ENCODE results near the gene FERMT1. TPM values are rescaled to one million over a fixed set of nuclear protein-coding genes. Genes with fewer than 3 reads are reported as not detected.
"Not testable (repeated sequence)": the region's sequence is repeated elsewhere in the genome, so short reads cannot be mapped to it uniquely, and the experiment has no call there.

Gene FERMT1
- total and polyA plus RNA-seq, 2 experiments from 2014 or later: 16.2 to 18.3 TPM

GRCh38 chr20:6034134-6034969, 88.5 kb downstream of the FERMT1 start:
- no peak overlapping the region for H3K27ac Mint-ChIP-seq
- ATAC-seq (no peak), DNase-seq (ENCODE audit: low spot score) (no peak)
- Histone ChIP-seq H3K79me2 (replicated peaks; ENCODE audit: insufficient read depth) (no peaks in the 10 kb centered on the region; the same call in 1 of the 2 replicates), H3K4me3 (no peak overlapping the region), H3K4me2 (no peak overlapping the region), H3K27me3 (ENCODE audit: insufficient read depth) (no peaks in the 10 kb centered on the region), H2AFZ (no peak overlapping the region), H3K4me1 (ENCODE audit: insufficient read depth) (peaks cover 7% of the 10 kb centered on the region), H3K36me3 (ENCODE audit: insufficient read depth) (peaks cover 17% of the 10 kb centered on the region), H3K27ac (ENCODE audit: low read depth) (no peak overlapping the region), H3K9me2 (ENCODE audit: insufficient read depth) (no peaks in the 10 kb centered on the region), H3F3A (replicated peaks; ENCODE audit: low read depth) (no peaks in the 10 kb centered on the region), H4K20me1 (replicated peaks; ENCODE audit: insufficient read depth) (peaks cover 23% of the 10 kb centered on the region)
- TF ChIP-seq POLR2AphosphoS5 (IDR thresholded peaks at IDR 0.05; ENCODE audit: low read depth) (no peak), EZH2phosphoT487 (IDR thresholded peaks at IDR 0.05; ENCODE audit: unreplicated experiment) (no peak)
- no peak overlapping the region for H3K4me3 Mint-ChIP-seq
- H3K4me1 Mint-ChIP-seq: peaks cover 3% of the 10 kb centered on the region; the same call in 1 of the 3 replicates
- no peaks in the 10 kb centered on the region for H3K9me3 Mint-ChIP-seq
- no peaks in the 10 kb centered on the region for H3K27me3 Mint-ChIP-seq (ENCODE audit: insufficient read depth, low read depth, poor library complexity)
- H3K36me3 Mint-ChIP-seq (ENCODE audit: low read depth): peaks cover 23% of the 10 kb centered on the region

DNA sequence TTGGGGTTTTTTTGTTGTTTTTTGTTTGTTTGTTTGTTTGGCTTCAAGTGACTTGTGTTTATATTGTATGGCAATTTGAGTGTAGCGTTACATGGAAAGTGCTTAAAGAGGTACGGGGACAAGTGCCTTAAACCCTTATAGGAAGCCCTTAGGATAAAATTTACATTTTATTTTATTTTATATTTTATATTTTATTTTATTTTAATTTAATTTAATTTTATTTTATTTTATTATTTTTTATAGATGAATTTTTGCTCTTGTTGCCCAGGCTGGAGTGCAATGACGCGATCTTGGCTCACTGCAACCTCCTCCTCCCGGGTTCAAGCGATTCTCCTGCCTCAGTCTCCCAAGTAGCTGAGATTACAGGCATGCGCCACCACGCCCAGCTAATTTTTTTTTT, 89.9 kb downstream of the FERMT1 start:
- not testable (repeated sequence) for H2AFZ ChIP-seq; ATAC-seq; H3K27me3 Mint-ChIP-seq (ENCODE audit: insufficient read depth, low read depth, poor library complexity); H3K27me3 ChIP-seq (ENCODE audit: insufficient read depth); H3F3A ChIP-seq (replicated peaks; ENCODE audit: low read depth); H3K4me1 Mint-ChIP-seq; H3K4me3 ChIP-seq; H3K4me2 ChIP-seq; H3K4me1 ChIP-seq (ENCODE audit: insufficient read depth); H3K27ac Mint-ChIP-seq; H3K79me2 ChIP-seq (replicated peaks; ENCODE audit: insufficient read depth); DNase-seq (ENCODE audit: low spot score); H3K4me3 Mint-ChIP-seq; H3K27ac ChIP-seq (ENCODE audit: low read depth); H3K9me2 ChIP-seq (ENCODE audit: insufficient read depth); H3K9me3 Mint-ChIP-seq
- peaks cover 23% of the 10 kb centered on the region for H3K36me3 Mint-ChIP-seq (ENCODE audit: low read depth)
- peaks cover 21% of the 10 kb centered on the region for H4K20me1 ChIP-seq (replicated peaks; ENCODE audit: insufficient read depth)
- peaks cover 17% of the 10 kb centered on the region for H3K36me3 ChIP-seq (ENCODE audit: insufficient read depth)

DNA sequence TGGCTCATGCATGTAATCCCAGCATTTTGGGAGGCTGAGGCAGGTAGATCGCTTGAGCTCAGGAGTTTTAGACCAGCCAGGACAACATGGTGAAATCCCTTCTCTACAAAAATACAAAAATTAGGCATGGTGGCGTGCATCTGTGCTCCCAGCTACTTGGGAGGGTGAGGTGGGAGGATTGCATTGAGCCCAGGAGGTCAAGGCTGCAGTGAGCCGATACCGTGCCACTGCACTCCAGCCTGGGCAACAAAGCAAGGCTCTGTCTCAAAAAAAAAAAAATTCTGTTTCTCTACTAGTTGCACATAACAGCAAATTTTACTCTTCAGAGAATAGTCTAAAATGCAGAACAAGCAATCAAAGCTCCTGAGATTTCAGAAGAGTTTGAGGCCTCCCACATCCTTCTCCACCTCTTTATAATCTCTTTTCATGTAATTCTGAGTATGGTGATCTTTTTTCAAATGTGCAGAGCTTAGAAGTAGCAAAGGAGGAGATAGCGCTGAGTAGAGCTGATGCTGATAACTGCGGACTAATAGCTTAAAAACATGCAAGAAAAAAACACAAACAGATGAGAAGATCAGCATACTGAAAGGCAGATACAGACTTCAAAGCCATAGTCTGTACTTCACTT, 92.3 kb downstream of the FERMT1 start:
- Histone ChIP-seq H3K4me2 (no peak overlapping the region), H3K4me1 (ENCODE audit: insufficient read depth) (no peaks in the 10 kb centered on the region), H3K79me2 (replicated peaks; ENCODE audit: insufficient read depth) (peaks cover 6% of the 10 kb centered on the region; the same call in 1 of the 2 replicates), H3K9me2 (ENCODE audit: insufficient read depth) (no peaks in the 10 kb centered on the region), H2AFZ (no peak overlapping the region), H3K27ac (ENCODE audit: low read depth) (no peak overlapping the region; the same call in 1 of the 2 replicates), H3K4me3 (no peak overlapping the region), H3K36me3 (ENCODE audit: insufficient read depth) (peaks cover 8% of the 10 kb centered on the region), H3K27me3 (ENCODE audit: insufficient read depth) (no peaks in the 10 kb centered on the region), H3F3A (replicated peaks; ENCODE audit: low read depth) (no peaks in the 10 kb centered on the region), H4K20me1 (replicated peaks; ENCODE audit: insufficient read depth) (peaks cover 28% of the 10 kb centered on the region)
- Mint-ChIP-seq H3K9me3 (peaks cover 2% of the 10 kb centered on the region; the same call in 1 of the 3 replicates), H3K27ac (no peak overlapping the region), H3K4me1 (no peaks in the 10 kb centered on the region; the same call in 2 of the 3 replicates), H3K27me3 (ENCODE audit: insufficient read depth, low read depth, poor library complexity) (no peaks in the 10 kb centered on the region), H3K4me3 (no peak overlapping the region), H3K36me3 (ENCODE audit: low read depth) (peaks cover 15% of the 10 kb centered on the region)
- no peak for DNase-seq (ENCODE audit: low spot score)
- no peak for ATAC-seq
- TF ChIP-seq EZH2phosphoT487 (IDR thresholded peaks at IDR 0.05; ENCODE audit: unreplicated experiment): no peak
- no peak for TF ChIP-seq STAT1 (IDR thresholded peaks at IDR 0.05; ENCODE audit: unreplicated experiment)
- TF ChIP-seq ZNF462 (CRISPR knock-in tag; IDR thresholded peaks at IDR 0.05): no peak
- no peak for TF ChIP-seq CREB1 (CRISPR knock-in tag; IDR thresholded peaks at IDR 0.05; ENCODE audit: low read depth)
- no peak for TF ChIP-seq EZH2 (IDR thresholded peaks at IDR 0.05; ENCODE audit: low read depth, unreplicated experiment)

All from GM23338 (cell line).